Fibroblast of skin of left biceps (primary cell): ENCODE measurements around the gene TYMP.

ENCODE experiments used
- DNase-seq, 2 experiments: peaks; one replicate each; pipeline ENCODE4 v3.0.0-alpha.2; 2013; ENCODE audit warnings: low read depth in 2 of 2

Gene TYMP

DNA sequence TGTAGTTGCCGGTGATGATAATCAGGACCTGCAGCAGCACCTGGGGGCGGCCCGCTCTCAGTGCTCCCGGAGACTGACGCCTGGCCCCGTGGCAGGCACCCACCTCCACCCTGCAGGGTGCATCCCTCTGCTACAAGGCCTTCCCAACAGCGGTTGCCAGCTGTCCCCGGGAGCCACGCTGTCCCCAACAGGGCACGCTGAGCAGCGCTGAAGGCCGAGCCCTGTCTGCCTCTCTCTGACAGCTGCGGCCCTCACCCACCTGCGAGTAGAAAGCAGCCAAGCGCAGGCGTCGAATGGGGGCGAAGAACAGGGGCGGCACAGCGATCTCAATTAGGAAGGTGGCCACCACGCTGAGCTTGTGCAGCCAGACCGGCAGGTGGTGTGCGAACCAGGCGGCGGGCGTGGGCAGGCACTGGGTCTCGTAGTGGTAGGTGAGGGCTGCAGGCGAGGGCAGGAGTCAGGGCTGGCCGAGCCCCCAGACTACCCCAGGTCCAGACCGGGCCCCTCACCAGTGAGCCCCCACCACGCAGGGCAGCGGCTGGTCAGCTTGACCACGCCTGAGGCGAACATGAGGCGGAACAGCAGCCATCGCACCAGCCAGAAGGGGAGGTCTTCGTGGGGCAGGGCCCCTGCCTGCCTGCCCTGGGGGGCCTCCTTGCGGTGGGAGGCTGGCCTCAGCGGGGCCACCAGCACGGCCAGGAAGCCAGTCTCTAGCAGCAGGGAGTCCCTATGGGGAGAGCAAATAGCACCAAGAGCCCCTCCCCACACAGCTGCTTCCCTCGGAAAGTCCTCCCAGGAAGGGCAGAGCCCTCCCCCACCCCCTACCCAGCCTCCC is 23.8 kb downstream of the TYMP start:
- no peak for DNase-seq

DNA sequence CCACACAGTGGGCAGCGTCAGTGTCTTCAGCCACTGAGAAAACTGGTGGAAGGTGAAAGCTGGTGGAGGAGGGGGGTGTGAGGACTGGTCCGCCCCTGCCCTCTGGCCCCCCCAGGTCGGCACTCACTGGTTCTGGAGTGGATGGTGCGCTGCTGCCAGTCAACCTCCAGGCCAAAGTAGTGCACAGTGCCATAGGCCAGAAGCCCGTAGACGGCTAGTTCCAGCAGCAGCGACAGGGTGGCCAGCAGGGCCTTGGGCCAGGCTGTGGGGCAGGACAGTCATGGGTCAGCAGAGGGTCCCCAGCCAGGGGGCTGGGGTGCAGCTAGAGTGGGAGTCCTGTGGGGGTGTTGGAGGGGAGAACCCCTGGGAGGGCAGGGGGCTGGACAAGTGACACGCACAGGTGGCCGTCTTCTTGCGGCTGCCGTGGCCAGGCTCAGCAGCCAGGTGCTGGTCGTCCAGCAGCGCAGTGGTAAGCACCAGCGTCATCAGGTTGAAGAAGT is 24.5 kb downstream of the TYMP start:
- no peak for DNase-seq

- no peak for DNase-seq
Measured at GRCh38 chr22:50504369-50505211, 25.2 kb downstream of the TYMP start.

DNA sequence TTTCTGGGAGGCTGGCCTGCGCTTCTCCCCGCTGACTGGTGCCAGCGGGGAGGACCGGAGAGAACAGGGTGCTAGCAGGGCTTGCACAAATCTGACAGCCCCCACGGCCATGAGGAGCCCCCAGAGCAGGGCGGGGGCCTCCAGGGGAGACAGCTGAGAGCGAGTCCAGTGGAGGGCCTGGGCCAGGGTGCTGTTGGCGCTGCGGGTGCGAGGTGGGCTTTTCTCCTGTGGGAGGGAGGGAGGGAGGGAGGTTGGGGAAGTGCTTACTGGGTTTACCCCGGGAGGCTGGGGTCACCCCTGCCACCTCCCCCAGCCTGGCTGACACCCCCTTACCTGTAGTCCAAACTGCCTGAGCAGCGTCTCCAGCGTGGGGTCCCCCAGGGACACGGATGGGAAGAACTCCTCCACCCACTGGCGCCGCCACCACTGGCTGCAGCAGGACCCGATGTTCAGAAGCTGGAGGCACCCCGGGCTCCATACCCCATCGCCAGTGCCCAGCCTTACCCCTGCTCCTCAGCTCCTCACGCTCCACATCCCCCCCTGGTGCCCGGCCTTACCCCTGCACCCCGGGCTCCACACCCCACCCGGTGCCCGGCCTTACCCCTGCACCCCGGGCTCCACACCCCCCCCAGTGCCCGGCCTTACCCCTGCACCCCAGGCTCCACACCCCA is 26.2 kb downstream of the TYMP start:
- DNase-seq, result no peak

- no peak for DNase-seq
Measured at GRCh38 chr22:50502628-50503474, 27.0 kb downstream of the TYMP start.

- DNase-seq, result no peak
Measured at GRCh38 chr22:50502096-50502495, 27.7 kb downstream of the TYMP start.

DNA sequence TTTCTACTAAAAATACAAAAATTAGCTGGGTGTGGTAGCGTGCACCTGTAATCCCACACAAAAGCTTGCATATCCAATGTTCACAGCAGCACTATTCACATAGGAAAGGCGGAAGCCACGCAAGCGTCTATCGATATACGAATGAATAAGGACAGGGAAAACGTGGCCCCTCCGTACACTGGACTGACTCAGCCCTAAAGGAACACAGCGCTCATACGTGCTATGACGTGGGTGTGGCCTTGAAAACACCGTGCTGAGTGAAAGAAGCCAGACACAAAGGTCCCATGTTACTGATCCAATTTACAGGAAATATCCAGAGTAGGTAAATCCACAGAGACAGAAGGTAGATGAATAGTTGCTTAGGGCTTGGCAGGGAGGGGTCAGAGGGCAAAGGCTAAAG is 29.4 kb downstream of the TYMP start:
- no peak for DNase-seq

DNA sequence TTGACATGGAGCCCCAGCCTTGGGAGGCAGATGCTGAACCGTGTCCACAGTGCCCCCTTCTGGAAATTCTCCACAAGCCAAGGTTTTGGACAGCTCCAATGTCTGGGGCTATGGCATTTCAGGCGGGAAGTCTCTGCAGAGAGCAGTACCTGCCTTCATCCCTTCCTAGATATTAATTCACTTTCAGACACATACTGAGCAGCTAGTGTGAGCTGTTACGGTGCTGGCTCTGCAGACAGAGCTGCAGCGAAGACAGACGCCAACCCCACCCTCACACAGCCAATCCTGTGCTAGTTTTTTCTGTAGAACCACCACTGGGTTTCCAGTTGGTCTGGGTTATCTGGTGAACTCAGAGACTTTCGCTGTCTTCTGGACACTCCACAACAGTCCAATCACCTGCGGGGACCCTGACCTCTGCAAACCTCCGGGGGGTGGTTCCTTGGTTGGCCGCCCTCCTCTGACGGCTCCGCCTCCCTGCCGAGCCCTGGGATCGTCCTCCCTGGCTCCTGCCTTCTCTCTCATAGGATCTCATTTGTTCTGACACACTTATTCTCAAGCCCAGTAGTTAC is 31.4 kb downstream of the TYMP start:
- DNase-seq, result no peak

- DNase-seq, result no peak
Measured at GRCh38 chr22:50497093-50497492, 32.7 kb downstream of the TYMP start.

DNA sequence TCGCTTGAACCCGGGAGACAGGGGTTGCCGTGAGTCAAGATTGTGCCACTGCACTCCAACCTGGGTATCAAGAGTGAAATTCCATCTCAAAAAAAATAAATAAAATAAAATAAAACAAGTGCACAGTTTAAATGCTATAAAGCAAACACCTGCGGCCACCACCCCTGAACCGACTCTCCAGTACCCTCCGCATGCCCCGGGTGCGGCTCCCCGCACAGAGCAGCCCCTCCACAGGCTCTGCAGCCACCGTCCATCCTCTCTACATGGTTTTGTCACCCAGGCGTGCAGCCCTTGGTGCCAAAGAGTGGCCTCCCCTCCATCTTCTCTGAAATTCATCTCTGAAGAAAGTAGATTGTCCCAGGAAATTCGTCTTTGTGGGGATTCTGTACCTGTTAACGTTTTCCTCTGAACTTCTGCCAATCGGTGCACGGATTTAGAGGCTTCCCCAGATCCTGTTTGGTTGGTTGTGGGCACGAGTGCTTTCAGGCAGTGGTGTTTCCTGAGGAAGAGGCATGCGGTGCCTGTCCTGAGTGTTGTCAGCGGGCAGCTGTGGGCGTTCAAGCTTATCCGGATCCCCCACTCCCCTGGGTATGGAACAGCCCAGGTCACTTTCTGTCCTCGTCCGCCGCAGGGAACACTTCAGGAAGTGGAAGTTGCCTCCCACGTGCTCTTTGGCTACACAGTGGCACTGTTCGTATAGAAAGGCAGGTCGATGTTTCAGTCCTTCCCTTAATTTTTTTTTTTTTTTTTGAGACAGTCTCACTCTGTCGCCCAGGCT is 39.1 kb downstream of the TYMP start:
- DNase-seq, result no peak

DNA sequence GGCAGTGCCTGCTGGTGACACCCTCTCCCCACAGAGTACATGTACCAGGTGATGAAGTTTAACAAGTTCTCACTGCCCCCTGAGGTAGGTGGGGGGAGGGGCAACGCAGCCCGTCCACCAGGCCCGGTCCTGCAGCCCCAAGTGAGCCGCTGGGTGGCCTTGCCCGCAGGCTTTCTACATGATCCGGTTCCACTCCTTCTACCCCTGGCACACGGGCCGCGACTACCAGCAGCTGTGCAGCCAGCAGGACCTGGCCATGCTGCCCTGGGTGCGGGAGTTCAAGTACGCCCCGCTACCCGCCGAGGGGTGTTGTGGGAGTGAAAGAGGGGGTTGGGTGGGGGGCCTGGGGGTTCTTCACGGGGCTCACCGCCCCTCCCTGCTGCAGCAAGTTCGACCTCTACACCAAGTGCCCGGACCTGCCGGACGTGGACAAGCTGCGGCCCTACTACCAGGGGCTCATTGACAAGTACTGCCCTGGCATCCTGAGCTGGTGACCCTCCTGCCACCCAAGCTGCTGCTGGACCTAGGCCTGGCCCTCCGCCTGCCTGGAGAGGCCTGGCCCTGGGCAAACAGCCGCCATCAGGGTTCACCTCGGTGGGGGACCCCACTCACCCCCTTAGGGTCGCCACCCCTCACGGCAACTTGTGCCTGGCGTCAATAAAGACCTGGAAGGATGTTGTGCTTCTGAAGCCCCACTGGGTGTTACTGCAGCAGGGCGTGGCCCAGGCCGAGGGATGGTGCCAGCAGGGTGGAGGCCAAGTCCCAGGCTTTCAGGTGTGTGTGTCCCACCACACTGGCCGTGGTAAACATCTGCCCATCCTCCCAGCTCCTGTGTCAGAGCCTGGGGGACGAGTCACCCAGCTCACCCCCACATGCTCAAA is 40.2 kb downstream of the TYMP start:
- no peak for DNase-seq

GRCh38 chr22:50488886-50489285 is 40.9 kb downstream of the TYMP start:
- DNase-seq, result no peak

DNA sequence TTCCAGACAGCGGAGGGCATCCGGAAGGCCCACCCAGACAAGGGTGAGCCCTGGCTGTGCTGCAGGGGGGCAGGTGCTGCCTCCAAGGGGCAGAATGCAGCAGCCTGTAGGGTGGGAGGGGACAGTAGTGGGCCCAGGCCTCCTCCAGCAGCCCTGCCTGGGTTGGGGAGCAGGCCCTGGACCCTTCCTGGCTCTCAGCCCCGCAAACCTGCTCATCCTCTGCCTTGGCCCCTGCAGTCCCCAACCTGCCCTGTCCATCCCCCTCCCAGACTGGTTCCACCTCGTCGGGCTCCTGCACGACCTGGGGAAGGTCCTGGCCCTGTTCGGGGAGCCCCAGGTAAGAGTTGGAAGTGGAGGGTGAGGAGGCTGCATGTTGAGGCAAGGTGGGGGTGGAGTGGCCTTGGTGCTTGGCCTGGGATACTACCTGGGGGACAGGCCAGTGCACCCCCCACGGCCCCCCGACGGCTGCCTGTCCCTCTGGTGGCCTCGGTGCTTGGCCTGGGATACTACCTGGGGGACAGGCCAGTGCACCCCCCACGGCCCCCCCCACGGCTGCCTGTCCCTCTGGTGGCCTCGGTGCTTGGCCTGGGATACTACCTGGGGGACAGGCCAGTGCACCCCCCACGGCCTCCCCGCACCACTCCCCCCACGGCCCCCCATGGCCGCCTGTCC is 41.7 kb downstream of the TYMP start:
- DNase-seq, result no peak

GRCh38 chr22:50487290-50488005 is 42.4 kb downstream of the TYMP start:
- DNase-seq, result no peak

- DNase-seq, result no peak
Measured at GRCh38 chr22:50486561-50487289, 43.1 kb downstream of the TYMP start, which contains the start of gene MIOX. Gene MIOX (plus strand): TSS chr22:50486859. CDS start chr22:50486898, 39 bp downstream.

- DNase-seq, result no peak
Measured at GRCh38 chr22:50485221-50486131, 44.3 kb downstream of the TYMP start.
